Progenitor cell of endocrine pancreas (in vitro differentiated cells): ENCODE data around the gene PPP3CA. TPM values are rescaled to one million over a fixed set of nuclear protein-coding genes. Genes with fewer than 3 reads are reported as not detected.

Experiments used
- DNase-seq: peaks from one replicate; pipeline ENCODE4 v3.0.0; 2021; ENCODE audit warnings: low spot score; ENCODE audit not compliant: unreplicated experiment
- H3K27ac Mint-ChIP-seq: 2 replicates; pipeline ENCODE4 v1.8.0; 2021; ENCODE audit warnings: mild to moderate bottlenecking, moderate library complexity, mixed read lengths
- H3K27me3 Mint-ChIP-seq: 2 replicates; pipeline ENCODE4 v1.8.0; 2021; ENCODE audit warnings: mixed read lengths
- H3K36me3 Mint-ChIP-seq: 2 replicates; pipeline ENCODE4 v1.8.0; 2022; ENCODE audit warnings: mixed read lengths; ENCODE audit not compliant: insufficient read depth
- H3K4me1 Mint-ChIP-seq: 2 replicates; pipeline ENCODE4 v1.8.0; 2021; ENCODE audit warnings: low read depth, mixed read lengths
- H3K4me3 Mint-ChIP-seq: 2 replicates; pipeline ENCODE4 v1.8.0; 2021; ENCODE audit warnings: low read depth, mild to moderate bottlenecking, moderate library complexity, mixed read lengths
- H3K9me3 Mint-ChIP-seq: 2 replicates; pipeline ENCODE4 v1.8.0; 2021; ENCODE audit warnings: low read depth, mixed read lengths
- total RNA-seq: library from RNA; stranded (reverse); gene quantifications from 2 replicates; pipeline ENCODE4 v1.2.1, GENCODE V29; 2021
- TF ChIP-seq, protein P1 (sequence below): fragments of 200-600 bp; sonication (generic); IDR thresholded peaks from one replicate; pipeline ENCODE4 v1.5.0; 2021; ENCODE audit warnings: antibody characterized with exemption, mild to moderate bottlenecking; ENCODE audit not compliant: unreplicated experiment

Gene PPP3CA
- total RNA-seq, 1 donor from 2014 or later: 22.5 TPM

DNA sequence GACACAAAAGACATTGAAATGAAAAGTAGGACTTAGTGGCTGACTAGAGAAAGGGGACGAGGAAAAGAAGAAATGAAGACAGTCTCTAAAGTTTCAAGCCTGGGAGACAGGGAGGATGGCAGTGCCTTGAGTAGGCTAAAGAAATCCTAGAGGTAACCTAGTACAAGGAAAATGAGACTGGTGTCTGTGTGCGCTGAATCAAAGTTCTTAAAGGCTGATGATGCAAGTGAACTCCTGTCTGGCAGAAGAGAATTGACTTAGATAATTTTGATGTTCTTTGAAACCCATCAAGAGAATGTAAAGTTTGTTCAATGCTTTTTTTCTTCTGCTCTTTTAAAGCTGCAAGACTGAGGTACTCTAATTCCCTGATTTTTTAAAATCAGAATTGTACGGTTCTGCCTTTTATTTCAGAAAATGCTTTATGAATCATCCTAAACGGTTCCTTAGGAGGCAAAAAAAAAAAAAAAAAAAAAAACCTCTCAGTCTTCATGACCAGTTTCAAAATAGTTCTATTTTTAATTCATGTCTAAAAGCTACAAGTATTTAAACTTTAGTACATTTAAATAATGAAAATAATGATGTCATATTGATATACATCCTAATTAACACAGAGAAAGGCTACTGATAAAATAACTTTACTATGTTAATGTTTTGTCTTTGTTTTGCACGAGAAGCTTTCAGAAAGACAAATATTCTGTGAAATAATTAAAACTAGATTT lies 189.8 kb downstream of the PPP3CA start:
- TF ChIP-seq, protein P1, sequence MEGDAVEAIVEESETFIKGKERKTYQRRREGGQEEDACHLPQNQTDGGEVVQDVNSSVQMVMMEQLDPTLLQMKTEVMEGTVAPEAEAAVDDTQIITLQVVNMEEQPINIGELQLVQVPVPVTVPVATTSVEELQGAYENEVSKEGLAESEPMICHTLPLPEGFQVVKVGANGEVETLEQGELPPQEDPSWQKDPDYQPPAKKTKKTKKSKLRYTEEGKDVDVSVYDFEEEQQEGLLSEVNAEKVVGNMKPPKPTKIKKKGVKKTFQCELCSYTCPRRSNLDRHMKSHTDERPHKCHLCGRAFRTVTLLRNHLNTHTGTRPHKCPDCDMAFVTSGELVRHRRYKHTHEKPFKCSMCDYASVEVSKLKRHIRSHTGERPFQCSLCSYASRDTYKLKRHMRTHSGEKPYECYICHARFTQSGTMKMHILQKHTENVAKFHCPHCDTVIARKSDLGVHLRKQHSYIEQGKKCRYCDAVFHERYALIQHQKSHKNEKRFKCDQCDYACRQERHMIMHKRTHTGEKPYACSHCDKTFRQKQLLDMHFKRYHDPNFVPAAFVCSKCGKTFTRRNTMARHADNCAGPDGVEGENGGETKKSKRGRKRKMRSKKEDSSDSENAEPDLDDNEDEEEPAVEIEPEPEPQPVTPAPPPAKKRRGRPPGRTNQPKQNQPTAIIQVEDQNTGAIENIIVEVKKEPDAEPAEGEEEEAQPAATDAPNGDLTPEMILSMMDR: no peak
- H3K27me3 Mint-ChIP-seq: peaks cover 2% of the 10 kb centered on the region
- DNase-seq: no peak
- no peak overlapping the region for H3K27ac Mint-ChIP-seq
- H3K4me3 Mint-ChIP-seq: no peak overlapping the region
- H3K9me3 Mint-ChIP-seq: no peaks in the 10 kb centered on the region
- H3K36me3 Mint-ChIP-seq: peaks cover 1% of the 10 kb centered on the region
- H3K4me1 Mint-ChIP-seq: peaks cover 13% of the 10 kb centered on the region

DNA sequence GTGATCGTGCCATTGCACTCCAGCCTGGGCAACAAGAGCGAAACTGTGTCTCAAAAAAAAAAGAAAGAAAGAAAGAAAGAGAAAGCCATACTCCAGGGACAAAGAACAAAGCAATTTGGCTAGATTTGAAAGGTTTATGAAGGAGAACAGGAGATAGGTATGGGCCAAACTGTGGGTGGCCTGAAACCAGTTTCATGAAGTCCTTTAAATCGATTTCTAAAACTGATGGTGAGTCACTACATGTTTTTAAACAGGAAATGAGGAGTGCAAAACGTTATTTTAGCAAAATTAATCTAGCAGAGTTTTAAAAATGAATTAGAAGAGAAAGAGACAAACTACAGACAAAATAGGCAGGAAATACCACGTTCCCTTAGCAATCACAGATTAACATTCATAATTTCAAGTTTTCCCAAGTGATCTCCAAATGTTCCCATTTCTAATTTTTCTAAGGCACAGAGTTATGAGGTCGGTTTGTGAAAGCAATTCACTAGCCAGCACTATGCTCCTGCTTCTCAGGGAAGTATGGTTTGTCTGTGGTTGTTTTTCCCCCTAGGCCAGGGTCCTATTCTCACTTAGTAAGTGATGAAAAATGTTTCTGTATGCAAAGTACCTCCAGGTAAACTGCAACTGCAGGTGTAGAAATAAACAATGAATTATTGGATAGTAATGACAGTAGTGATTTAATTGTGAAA lies 190.6 kb downstream of the PPP3CA start:
- Mint-ChIP-seq H3K27me3 (peaks cover 2% of the 10 kb centered on the region), H3K4me1 (peaks cover 14% of the 10 kb centered on the region), H3K36me3 (peaks cover 1% of the 10 kb centered on the region), H3K4me3 (no peak overlapping the region), H3K9me3 (no peaks in the 10 kb centered on the region), H3K27ac (no peak overlapping the region)
- TF ChIP-seq, protein P1: no peak
- DNase-seq: no peak

- Mint-ChIP-seq H3K27ac (no peak overlapping the region), H3K27me3 (peaks cover 2% of the 10 kb centered on the region), H3K4me1 (peaks cover 14% of the 10 kb centered on the region), H3K9me3 (no peaks in the 10 kb centered on the region), H3K36me3 (peaks cover 1% of the 10 kb centered on the region), H3K4me3 (no peak overlapping the region)
- TF ChIP-seq, protein P1: no peak
- DNase-seq: no peak
These were observed 191.4 kb downstream of the PPP3CA start for GRCh38 chr4:101155945-101156344.

- Mint-ChIP-seq H3K27me3 (peaks cover 2% of the 10 kb centered on the region), H3K27ac (no peak overlapping the region), H3K4me3 (no peak overlapping the region), H3K36me3 (peaks cover 1% of the 10 kb centered on the region), H3K9me3 (no peaks in the 10 kb centered on the region), H3K4me1 (peaks cover 14% of the 10 kb centered on the region)
- DNase-seq: no peak
- TF ChIP-seq, protein P1: no peak
These were observed 192.0 kb downstream of the PPP3CA start for GRCh38 chr4:101155368-101155767.

DNA sequence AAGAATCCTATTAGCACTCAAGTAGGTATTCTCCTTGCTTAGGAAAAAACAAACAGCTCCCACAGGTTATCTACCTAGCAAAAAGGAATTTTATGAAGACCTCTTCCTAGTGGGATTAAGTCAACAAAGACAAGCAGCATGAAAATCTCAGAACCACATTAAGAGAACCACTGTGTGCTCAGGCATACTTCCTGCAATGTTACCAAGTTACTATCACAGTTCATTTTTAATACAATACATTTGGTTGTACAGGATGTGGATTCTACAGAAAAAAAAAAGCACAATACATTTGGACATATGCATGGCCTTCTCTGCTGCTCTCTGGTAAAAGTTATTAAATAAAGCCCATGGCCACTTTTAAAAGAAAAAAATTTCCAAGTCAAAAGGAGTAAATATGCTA lies 193.7 kb downstream of the PPP3CA start:
- Mint-ChIP-seq H3K27me3 (peaks cover 2% of the 10 kb centered on the region), H3K4me3 (no peak overlapping the region), H3K27ac (no peak overlapping the region), H3K4me1 (peaks cover 16% of the 10 kb centered on the region), H3K36me3 (peaks cover 1% of the 10 kb centered on the region), H3K9me3 (no peaks in the 10 kb centered on the region)
- TF ChIP-seq, protein P1: no peak
- no peak for DNase-seq
